HG02840 (cell line): ENCODE measurements around the gene PGBD5.

ENCODE experiments used
- ATAC-seq: cut with Tn5 transposase; IDR thresholded peaks from one replicate; pipeline ENCODE4 v1.9.1; 2021; ENCODE audit warnings: mild to moderate bottlenecking, moderate library complexity, moderate number of reproducible peaks; ENCODE audit not compliant: unreplicated experiment, low FRiP score

PGBD5 gene

GRCh38 chr1:230379928-230380327, 46.2 kb downstream of the PGBD5 start:
- ATAC-seq = no peak

- ATAC-seq = no peak
Observed at GRCh38 chr1:230379462-230379861, 46.7 kb downstream of the PGBD5 start.

- ATAC-seq = no peak
Observed at GRCh38 chr1:230377851-230378250, 48.3 kb downstream of the PGBD5 start.

GRCh38 chr1:230377324-230377723, 48.8 kb downstream of the PGBD5 start:
- no peak for ATAC-seq

- no peak for ATAC-seq
Observed at GRCh38 chr1:230376296-230376695, 49.8 kb downstream of the PGBD5 start.

- no peak for ATAC-seq
Observed at GRCh38 chr1:230375780-230376179, 50.4 kb downstream of the PGBD5 start.

GRCh38 chr1:230375147-230375546, 51.0 kb downstream of the PGBD5 start:
- no peak for ATAC-seq

GRCh38 chr1:230371923-230372703, 54.0 kb downstream of the PGBD5 start:
- ATAC-seq = no peak

GRCh38 chr1:230370109-230370508, 56.0 kb downstream of the PGBD5 start:
- ATAC-seq = no peak

- no peak for ATAC-seq
Observed at GRCh38 chr1:230368871-230369270, 57.3 kb downstream of the PGBD5 start.

- ATAC-seq = no peak
Observed at GRCh38 chr1:230368363-230368762, 57.8 kb downstream of the PGBD5 start.

GRCh38 chr1:230366504-230366915, 59.6 kb downstream of the PGBD5 start:
- ATAC-seq = no peak

- ATAC-seq = no peak
Observed at GRCh38 chr1:230365723-230366307, 60.3 kb downstream of the PGBD5 start.

- no peak for ATAC-seq
Observed at GRCh38 chr1:230362949-230363348, 63.2 kb downstream of the PGBD5 start.

- no peak for ATAC-seq
Observed at GRCh38 chr1:230361941-230362340, 64.2 kb downstream of the PGBD5 start.

- no peak for ATAC-seq
Observed at GRCh38 chr1:230359992-230360668, 66.0 kb downstream of the PGBD5 start.

- no peak for ATAC-seq
Observed at GRCh38 chr1:230356869-230357794, 69.0 kb downstream of the PGBD5 start.

- no peak for ATAC-seq
Observed at GRCh38 chr1:230356190-230356589, 69.9 kb downstream of the PGBD5 start.

GRCh38 chr1:230355594-230355993, 70.5 kb downstream of the PGBD5 start:
- ATAC-seq = no peak

- ATAC-seq = no peak
Observed at GRCh38 chr1:230355128-230355527, 71.0 kb downstream of the PGBD5 start.

GRCh38 chr1:230354005-230354404, 72.1 kb downstream of the PGBD5 start:
- ATAC-seq = no peak
